ENCODE results near the gene C11orf71.

- TF ChIP-seq EP300 (IDR thresholded peaks at IDR 0.05) (no peak), POLR2A (IDR thresholded peaks at IDR 0.05) (no peak), POLR2AphosphoS5 (IDR thresholded peaks at IDR 0.05) (no peak), CTCF (IDR thresholded peaks at IDR 0.05) (no peak)
Observed at GRCh38 chr11:114359342-114359741, 41.0 kb downstream of the C11orf71 start.
